WTC11 (cell line): ENCODE data around the gene CFAP300. TPM values are rescaled to one million over a fixed set of nuclear protein-coding genes. Genes with fewer than 3 reads are reported as not detected.

Source experiments
- ATAC-seq: fragments of 200-7000 bp; cut with Tn5 transposase; 2 replicates; pipeline ENCODE4 v1.10.0; 2021; ENCODE audit warnings: mild to moderate bottlenecking, moderate library complexity
- Bru-seq: library from RNA; stranded (reverse); fragments of 400-500 nt; gene quantifications from one replicate; lab custom pipeline; 2021; lab: Mats Ljungman, UMichigan
- CTCF ChIA-PET: fragments of 300-600 bp; sonication (Branson Sonifier 250); formaldehyde crosslinking; loops from one replicate; lab custom pipeline; 2021; ENCODE audit warnings: antibody characterized with exemption; lab: Charles Lee
- POLR2A ChIA-PET: fragments of 350-600 bp; sonication (Branson Sonifier 250); formaldehyde crosslinking; loops from one replicate; lab custom pipeline; 2021; ENCODE audit warnings: antibody characterized with exemption; lab: Charles Lee
- DNase-seq: peaks from one replicate; pipeline ENCODE4 v3.0.0; 2021; ENCODE audit warnings: low spot score
- H3K27ac Mint-ChIP-seq: 2 replicates; pipeline ENCODE4 v1.8.0; 2021; ENCODE audit warnings: mixed read lengths
- H3K27me3 Mint-ChIP-seq: 2 replicates; pipeline ENCODE4 v1.8.0; 2021; ENCODE audit warnings: low read depth, mild to moderate bottlenecking, moderate library complexity, mixed read lengths
- H3K36me3 Mint-ChIP-seq: 2 replicates; pipeline ENCODE4 v1.8.0; 2021; ENCODE audit warnings: mixed read lengths
- H3K4me1 Mint-ChIP-seq: 2 replicates; pipeline ENCODE4 v1.8.0; 2022; ENCODE audit warnings: mixed read lengths
- H3K4me3 Mint-ChIP-seq: 2 replicates; pipeline ENCODE4 v1.8.0; 2021; ENCODE audit warnings: mild to moderate bottlenecking, moderate library complexity, mixed read lengths
- H3K9me3 Mint-ChIP-seq: 2 replicates; pipeline ENCODE4 v1.8.0; 2021; ENCODE audit warnings: mixed read lengths
- AFF4 ChIP-seq: sonication (generic); formaldehyde crosslinking; IDR thresholded peaks from 2 replicates; pipeline ENCODE4 v1.8.1; 2023; ENCODE audit warnings: mild to moderate bottlenecking, missing genetic modification reagents, borderline replicate concordance
- CBFB ChIP-seq: sonication (generic); formaldehyde crosslinking; IDR thresholded peaks from 2 replicates; pipeline ENCODE4 v1.8.1; 2022; ENCODE audit warnings: mild to moderate bottlenecking, low read depth, missing genetic modification reagents
- CREM ChIP-seq: sonication (generic); formaldehyde crosslinking; IDR thresholded peaks from 2 replicates; pipeline ENCODE4 v1.8.1; 2022; ENCODE audit warnings: mild to moderate bottlenecking, missing genetic modification reagents, moderate library complexity
- ELF4 ChIP-seq: sonication (generic); formaldehyde crosslinking; IDR thresholded peaks from 2 replicates; pipeline ENCODE4 v1.8.1; 2022; ENCODE audit warnings: low read depth, mild to moderate bottlenecking, moderate library complexity, missing genetic modification reagents
- FOXP4 ChIP-seq: sonication (generic); formaldehyde crosslinking; IDR thresholded peaks from 2 replicates; pipeline ENCODE4 v1.8.0; 2022; ENCODE audit warnings: mild to moderate bottlenecking, missing genetic modification reagents
- GRHL2 ChIP-seq: fragments of 250-450 bp; sonication (Bioruptor Pico); IDR thresholded peaks from 2 replicates; pipeline ENCODE4 v1.8.0; 2022; ENCODE audit warnings: mild to moderate bottlenecking, moderate library complexity; ENCODE audit not compliant: insufficient replicate concordance, severe bottlenecking
- GTF2I ChIP-seq: fragments of 250-450 bp; sonication (Bioruptor Pico); conservative IDR thresholded peaks from 2 replicates; pipeline ENCODE4 v1.4.0; 2021; ENCODE audit warnings: mild to moderate bottlenecking
- KAT7 ChIP-seq: sonication (generic); formaldehyde crosslinking; IDR thresholded peaks from 2 replicates; pipeline ENCODE4 v1.8.1; 2023; ENCODE audit warnings: missing genetic modification reagents, mild to moderate bottlenecking, borderline replicate concordance
- MAX ChIP-seq: sonication (generic); formaldehyde crosslinking; IDR thresholded peaks from 2 replicates; pipeline ENCODE4 v1.8.0; 2022; ENCODE audit warnings: mild to moderate bottlenecking, missing genetic modification reagents
- MXD4 ChIP-seq: fragments of 250-450 bp; sonication (Bioruptor Pico); IDR thresholded peaks from 2 replicates; pipeline ENCODE4 v1.8.0; 2021; ENCODE audit warnings: mild to moderate bottlenecking, moderate library complexity, borderline replicate concordance
- MYBL2 ChIP-seq: sonication (generic); formaldehyde crosslinking; IDR thresholded peaks from 2 replicates; pipeline ENCODE4 v1.8.1; 2023; ENCODE audit warnings: mild to moderate bottlenecking, moderate library complexity, missing genetic modification reagents
- PREB ChIP-seq: sonication (generic); formaldehyde crosslinking; IDR thresholded peaks from 2 replicates; pipeline ENCODE4 v1.8.1; 2022; ENCODE audit warnings: mild to moderate bottlenecking, missing genetic modification reagents, moderate library complexity, borderline replicate concordance
- RELA ChIP-seq: sonication (generic); formaldehyde crosslinking; IDR thresholded peaks from 2 replicates; pipeline ENCODE4 v1.8.1; 2022; ENCODE audit warnings: missing genetic modification reagents, mild to moderate bottlenecking, borderline replicate concordance
- SP1 ChIP-seq: sonication (generic); formaldehyde crosslinking; conservative IDR thresholded peaks from 2 replicates; pipeline ENCODE4 v1.8.1; 2022; ENCODE audit warnings: missing genetic modification reagents
- TCF7 ChIP-seq: sonication (generic); formaldehyde crosslinking; IDR thresholded peaks from 2 replicates; pipeline ENCODE4 v1.8.0; 2022; ENCODE audit warnings: mild to moderate bottlenecking, low read depth, missing genetic modification reagents, moderate library complexity
- TEAD1 ChIP-seq: sonication (generic); formaldehyde crosslinking; IDR thresholded peaks from 2 replicates; pipeline ENCODE4 v1.8.0; 2022; ENCODE audit warnings: mild to moderate bottlenecking, missing genetic modification reagents
- USF1 ChIP-seq: sonication (generic); formaldehyde crosslinking; IDR thresholded peaks from 2 replicates; pipeline ENCODE4 v1.8.0; 2022; ENCODE audit warnings: mild to moderate bottlenecking, missing genetic modification reagents
- USF2 ChIP-seq: sonication (generic); formaldehyde crosslinking; IDR thresholded peaks from 2 replicates; pipeline ENCODE4 v1.8.1; 2023; ENCODE audit warnings: mild to moderate bottlenecking, missing genetic modification reagents, moderate library complexity
- ZNF121 ChIP-seq: sonication (generic); formaldehyde crosslinking; IDR thresholded peaks from 2 replicates; pipeline ENCODE4 v1.8.0; 2023; ENCODE audit warnings: missing genetic modification reagents
- ZNF138 ChIP-seq: sonication (generic); formaldehyde crosslinking; conservative IDR thresholded peaks from 2 replicates; pipeline ENCODE4 v1.8.1; 2022; ENCODE audit warnings: mild to moderate bottlenecking, moderate library complexity, missing genetic modification reagents
- ZNF425 ChIP-seq: fragments of 250-450 bp; sonication (Bioruptor Pico); conservative IDR thresholded peaks from 2 replicates; pipeline ENCODE4 v1.9.0; 2021; ENCODE audit warnings: mild to moderate bottlenecking
- long read RNA-seq, 3 experiments: library from RNA in 1 of 3; library from capped mRNA in 1 of 3; library from polyadenylated mRNA in 1 of 3; unstranded in 2 of 3; stranded (forward) in 1 of 3; transcript quantifications; one replicate each; pipeline ENCODE4 v2.0.0, GENCODE V29; 2021
- total RNA-seq: library from RNA; stranded (reverse); gene quantifications from 3 replicates; pipeline ENCODE4 v1.2.3, GENCODE V29; 2021

The CFAP300 gene
- total RNA-seq, result 1.1 to 2.2 TPM (median 1.9 TPM) in 3 replicates
- Bru-seq, nascent RNA, result percentile 38 among the genes with signal in this experiment
- long read RNA-seq, experiment 1, partial matches to known transcripts, result 1 of 4 reads
- long read RNA-seq, experiment 1, other reads (novel, unspliced or antisense), result 2 of 4 reads
- long read RNA-seq, experiment 2, partial matches to known transcripts, result 0 of 2 reads
- long read RNA-seq, experiment 2, other reads (novel, unspliced or antisense), result 2 of 2 reads
- long read RNA-seq, experiment 3, partial matches to known transcripts, result 2 of 5 reads
- long read RNA-seq, experiment 3, other reads (novel, unspliced or antisense), result 0 of 5 reads

- peak; percentile 89 for ATAC-seq
- no peaks in the 10 kb centered on the region for H3K36me3 Mint-ChIP-seq
- H3K9me3 Mint-ChIP-seq, result no peaks in the 10 kb centered on the region
- H3K27ac Mint-ChIP-seq, result no peak within 1 kb of the TSS
- peaks cover 16% of the 10 kb centered on the region for H3K27me3 Mint-ChIP-seq
- DNase-seq, result peak; percentile 81
- H3K4me3 Mint-ChIP-seq, result peak within 1 kb of the TSS; percentile 75
- POLR2A ChIA-PET, result interaction anchor here (0.6 to 0.9 kb wide), 2 partner anchors 64 to 565 kb away, joined by 3 to 4 read pairs; no protein-coding TSS in a partner anchor
- CTCF ChIA-PET, result interaction anchor here (0.6 to 1.2 kb wide), 3 partner anchors 40 to 221 kb away, joined by 3 to 8 read pairs (median 5); no protein-coding TSS in a partner anchor
- peaks cover 14% of the 10 kb centered on the region for H3K4me1 Mint-ChIP-seq
- TF ChIP-seq MYBL2, result 0 out of 2 replicates have a peak, but pooled peaks have one; percentile 46
- no peak for TF ChIP-seq GTF2I
- TF ChIP-seq ZNF121, result no peak
- TF ChIP-seq MXD4 (CRISPR knock-in tag), result no peak
- TF ChIP-seq GRHL2 (CRISPR knock-in tag), result no peak
- TF ChIP-seq TEAD1 (CRISPR knock-in tag), result peak; percentile 50; the same call in 1 of the 2 replicates
- TF ChIP-seq PREB (CRISPR knock-in tag), result no peak
- no peak for TF ChIP-seq CBFB
- peak; percentile 30; the same call in 1 of the 2 replicates for TF ChIP-seq AFF4
- peak; percentile 48; the same call in 1 of the 2 replicates for TF ChIP-seq CREM (CRISPR knock-in tag)
- TF ChIP-seq USF1 (CRISPR knock-in tag), result peak; percentile 34; the same call in 1 of the 2 replicates
- peak; percentile 93 for TF ChIP-seq MAX (CRISPR knock-in tag)
- TF ChIP-seq ZNF138 (CRISPR knock-in tag), result peak; percentile 74; the same call in 1 of the 2 replicates
- TF ChIP-seq FOXP4 (CRISPR knock-in tag), result no peak
- TF ChIP-seq RELA, result no peak
- TF ChIP-seq ELF4, result no peak
- no peak for TF ChIP-seq ZNF425 (CRISPR knock-in tag)
- peak; percentile 49; the same call in 1 of the 2 replicates for TF ChIP-seq SP1 (CRISPR knock-in tag)
- TF ChIP-seq TCF7 (CRISPR knock-in tag), result no peak
- no peak for TF ChIP-seq USF2 (CRISPR knock-in tag)
- no peak for TF ChIP-seq KAT7 (CRISPR knock-in tag)
Observed at GRCh38 chr11:102047305-102047924, at the start of gene CFAP300. CFAP300 (plus strand) TSS chr11:102047437; CDS start chr11:102047471, 34 bp downstream.
